Endothelial cell (in vitro differentiated cells): ENCODE results near the gene RNU1-2. TPM values are rescaled to one million over a fixed set of nuclear protein-coding genes. Genes with fewer than 3 reads are reported as not detected.

Source experiments
- DNase-seq: peaks from one replicate; pipeline ENCODE4 v3.0.0; 2021; ENCODE audit warnings: low spot score
- H3K27ac Mint-ChIP-seq: one replicate; pipeline ENCODE4 v1.8.0; 2021; ENCODE audit warnings: mixed read lengths, inconsistent platforms; ENCODE audit not compliant: unreplicated experiment
- H3K27me3 Mint-ChIP-seq: one replicate; pipeline ENCODE4 v1.8.0; 2021; ENCODE audit warnings: mild to moderate bottlenecking, moderate library complexity, mixed read lengths, inconsistent platforms; ENCODE audit not compliant: unreplicated experiment
- H3K36me3 Mint-ChIP-seq: one replicate; pipeline ENCODE4 v1.8.0; 2021; ENCODE audit warnings: mild to moderate bottlenecking, low read depth, mixed read lengths, inconsistent platforms; ENCODE audit not compliant: unreplicated experiment
- H3K4me1 Mint-ChIP-seq: one replicate; pipeline ENCODE4 v1.8.0; 2021; ENCODE audit warnings: mild to moderate bottlenecking, mixed read lengths, inconsistent platforms; ENCODE audit not compliant: unreplicated experiment
- H3K4me3 Mint-ChIP-seq: one replicate; pipeline ENCODE4 v1.8.0; 2021; ENCODE audit warnings: mild to moderate bottlenecking, mixed read lengths, inconsistent platforms; ENCODE audit not compliant: unreplicated experiment
- H3K9me3 Mint-ChIP-seq: one replicate; pipeline ENCODE4 v1.8.0; 2021; ENCODE audit warnings: mixed read lengths, inconsistent platforms; ENCODE audit not compliant: unreplicated experiment
- CTCF ChIP-seq: fragments of 200-600 bp; sonication (generic); IDR thresholded peaks from one replicate; pipeline ENCODE4 v1.5.0; 2021; ENCODE audit warnings: antibody characterized with exemption; ENCODE audit not compliant: unreplicated experiment
- total RNA-seq: library from RNA; stranded (reverse); fragmentation: NEBNext Ultra II Directional; extraction: Animal tissue kit (Norgen Biotek cat#: 25700); gene quantifications from one replicate; pipeline ENCODE4 v1.2.1, GENCODE V29; 2021; ENCODE audit not compliant: unreplicated experiment

The RNU1-2 gene
- total RNA-seq, 1 donor from 2014 or later, result 3,428 TPM

GRCh38 chr1:16904560-16905109, 8.9 kb downstream of the RNU1-2 start:
- no peak overlapping the region for H3K4me3 Mint-ChIP-seq
- DNase-seq, result peak; percentile 100
- no peaks in the 10 kb centered on the region for H3K36me3 Mint-ChIP-seq
- H3K9me3 Mint-ChIP-seq, result no peaks in the 10 kb centered on the region
- peaks cover 9% of the 10 kb centered on the region for H3K4me1 Mint-ChIP-seq
- peaks cover 3% of the 10 kb centered on the region for H3K27me3 Mint-ChIP-seq
- H3K27ac Mint-ChIP-seq, result no peak overlapping the region
- TF ChIP-seq CTCF, result no peak

GRCh38 chr1:16905110-16905867, 9.5 kb downstream of the RNU1-2 start:
- TF ChIP-seq CTCF, result no peak
- Mint-ChIP-seq H3K27ac (no peak overlapping the region), H3K36me3 (no peaks in the 10 kb centered on the region), H3K4me1 (peaks cover 12% of the 10 kb centered on the region), H3K27me3 (peaks cover 3% of the 10 kb centered on the region), H3K9me3 (no peaks in the 10 kb centered on the region), H3K4me3 (no peak overlapping the region)
- no peak for DNase-seq

GRCh38 chr1:16905868-16906702, 10.3 kb downstream of the RNU1-2 start:
- no peaks in the 10 kb centered on the region for H3K36me3 Mint-ChIP-seq
- H3K4me3 Mint-ChIP-seq, result no peak overlapping the region
- H3K27ac Mint-ChIP-seq, result no peak overlapping the region
- no peak for TF ChIP-seq CTCF
- DNase-seq, result no peak
- H3K9me3 Mint-ChIP-seq, result no peaks in the 10 kb centered on the region
- peaks cover 12% of the 10 kb centered on the region for H3K4me1 Mint-ChIP-seq
- peaks cover 3% of the 10 kb centered on the region for H3K27me3 Mint-ChIP-seq

- no peak overlapping the region for H3K27ac Mint-ChIP-seq
These were observed 11.1 kb downstream of the RNU1-2 start for GRCh38 chr1:16906873-16907272.

More at GRCh38 chr1:16906873-16907272, 11.1 kb downstream of the RNU1-2 start:
- no peak for DNase-seq
- no peak overlapping the region for H3K4me3 Mint-ChIP-seq
- H3K27me3 Mint-ChIP-seq, result peaks cover 3% of the 10 kb centered on the region
- no peak for TF ChIP-seq CTCF
- H3K36me3 Mint-ChIP-seq, result peaks cover 4% of the 10 kb centered on the region
- no peaks in the 10 kb centered on the region for H3K9me3 Mint-ChIP-seq
- peaks cover 12% of the 10 kb centered on the region for H3K4me1 Mint-ChIP-seq
